H1 (cell line): Measurements from ENCODE around the gene TBC1D2. TPM values are rescaled to one million over a fixed set of nuclear protein-coding genes. Genes with fewer than 3 reads are reported as not detected.

Experiments used
- CTCF ChIA-PET: fragments of 300-600 bp; sonication (Branson Sonifier 250); formaldehyde crosslinking; loops from one replicate; lab custom pipeline; 2021; ENCODE audit not compliant: partially characterized antibody; lab: Charles Lee
- POLR2A ChIA-PET: fragments of 300-600 bp; sonication (Branson Sonifier 250); formaldehyde crosslinking; loops from one replicate; lab custom pipeline; 2021; ENCODE audit warnings: inconsistent platforms; ENCODE audit not compliant: partially characterized antibody; lab: Charles Lee
- DNase-seq, 2 experiments: peaks; one replicate each; pipeline versions ENCODE4 v3.0.0 to v3.0.0-alpha.2; 2010 to 2022; ENCODE audit warnings: low spot score in 2 of 2, low read depth in 1 of 2, mixed read lengths in 1 of 2
- FAIRE-seq: peaks from 2 replicates; lab custom pipeline; 2011; peaks lifted over from hg19 to GRCh38; lab: Jason Lieb, UNC
- H2AFZ ChIP-seq: 2 replicates; pipeline ENCODE4 v1.8.1; 2012; ENCODE audit warnings: low read length, inconsistent platforms
- H2AK5ac ChIP-seq: 2 replicates; pipeline ENCODE4 v1.6.1; 2013; ENCODE audit warnings: low read depth, low read length
- H2BK120ac ChIP-seq: replicated peaks from 2 replicates; pipeline ENCODE3; 2013; ENCODE audit warnings: low read depth, low read length, inconsistent platforms
- H2BK12ac ChIP-seq: 2 replicates; pipeline ENCODE4 v1.6.1; 2013; ENCODE audit warnings: low read depth, low read length
- H2BK15ac ChIP-seq: 2 replicates; pipeline ENCODE4 v1.6.1; 2013; ENCODE audit warnings: low read length
- H2BK20ac ChIP-seq: 2 replicates; pipeline ENCODE4 v1.6.1; 2013; ENCODE audit warnings: low read length
- H2BK5ac ChIP-seq: 2 replicates; pipeline ENCODE4 v1.6.1; 2013; ENCODE audit warnings: low read depth, low read length
- H3K14ac ChIP-seq: 2 replicates; pipeline ENCODE4 v1.6.1; 2013; ENCODE audit warnings: inconsistent platforms; ENCODE audit not compliant: insufficient read length
- H3K18ac ChIP-seq: 2 replicates; pipeline ENCODE4 v1.6.1; 2013; ENCODE audit warnings: low read length; ENCODE audit errors: extremely low read depth
- H3K23ac ChIP-seq: 2 replicates; pipeline ENCODE4 v1.6.1; 2013; ENCODE audit warnings: inconsistent platforms; ENCODE audit not compliant: insufficient read length
- H3K23me2 ChIP-seq: 2 replicates; pipeline ENCODE4 v1.6.1; 2013; ENCODE audit warnings: low read depth, low read length
- H3K27ac ChIP-seq: 2 replicates; pipeline ENCODE4 v1.6.1; 2011; ENCODE audit warnings: low read depth, low read length, inconsistent platforms
- H3K27me3 ChIP-seq, 4 experiments: replicated peaks in 1 of 4; 1 replicate in 1 of 4; 2 replicates in 3 of 4; pipeline versions ENCODE4 v1.6.1 to v1.8.1; 2011 to 2013; ENCODE audit warnings: low read length in 3 of 4, mild to moderate bottlenecking in 3 of 4, inconsistent platforms in 2 of 4, mixed read lengths in 2 of 4, moderate library complexity in 1 of 4; ENCODE audit not compliant: control insufficient read depth in 3 of 4, insufficient read depth in 3 of 4; ENCODE audit errors: extremely low read depth in 1 of 4
- H3K36me3 ChIP-seq, 4 experiments: 2 replicates each; pipeline versions ENCODE4 v1.6.1 to v1.8.1; 2011 to 2013; ENCODE audit warnings: mild to moderate bottlenecking in 4 of 4, low read length in 3 of 4, moderate library complexity in 2 of 4, control low read depth in 1 of 4, inconsistent platforms in 1 of 4; ENCODE audit not compliant: insufficient read depth in 4 of 4, control insufficient read depth in 2 of 4
- H3K4ac ChIP-seq: replicated peaks from 2 replicates; pipeline ENCODE3; 2013; ENCODE audit warnings: low read length, low read depth, mixed read lengths, inconsistent platforms; ENCODE audit not compliant: insufficient read length
- H3K4me1 ChIP-seq, 4 experiments: replicated peaks in 1 of 4; 1 replicate in 1 of 4; 2 replicates in 3 of 4; pipeline versions ENCODE4 v1.6.1 to v1.8.1; 2011 to 2013; ENCODE audit warnings: low read length in 3 of 4, inconsistent platforms in 2 of 4, mixed read lengths in 1 of 4; ENCODE audit not compliant: insufficient read depth in 4 of 4, control insufficient read depth in 3 of 4
- H3K4me2 ChIP-seq, 2 experiments: 2 replicates each; pipeline versions ENCODE4 v1.6.1 to v1.8.1; 2011 to 2013; ENCODE audit warnings: low read depth in 2 of 2, low read length in 2 of 2, control low read depth in 1 of 2, inconsistent platforms in 1 of 2, mild to moderate bottlenecking in 1 of 2; ENCODE audit not compliant: insufficient read depth in 1 of 2
- H3K4me3 ChIP-seq, 4 experiments: fragments of 200-600, 300-600 bp in 1 of 4; sonication (generic), shearing (Covaris generic), sonication (Bioruptor Twin) in 1 of 4; 2 replicates each; pipeline versions ENCODE4 v1.5.1 to v1.8.1; 2011 to 2016; ENCODE audit warnings: low read length in 4 of 4, low read depth in 3 of 4, control low read depth in 2 of 4, inconsistent platforms in 2 of 4, mild to moderate bottlenecking in 2 of 4, mixed read lengths in 1 of 4, moderate library complexity in 1 of 4; ENCODE audit not compliant: insufficient read depth in 2 of 4; ENCODE audit errors: extremely low read depth in 1 of 4
- H3K56ac ChIP-seq: replicated peaks from 2 replicates; pipeline ENCODE3; 2013; ENCODE audit warnings: low read depth, mild to moderate bottlenecking, mixed read lengths, low read length, inconsistent platforms; ENCODE audit not compliant: insufficient read length
- H3K79me1 ChIP-seq: 2 replicates; pipeline ENCODE4 v1.6.1; 2013; ENCODE audit warnings: low read depth, low read length, control low read depth
- H3K79me2 ChIP-seq, 2 experiments: 2 replicates each; pipeline versions ENCODE4 v1.6.1 to v1.8.1; 2012 to 2013; ENCODE audit warnings: low read length in 2 of 2, mild to moderate bottlenecking in 2 of 2, inconsistent platforms in 1 of 2; ENCODE audit not compliant: insufficient read depth in 2 of 2, control insufficient read depth in 1 of 2
- H3K9ac ChIP-seq, 4 experiments: replicated peaks in 1 of 4; 1 replicate in 1 of 4; 2 replicates in 3 of 4; pipeline versions ENCODE4 v1.6.1 to v1.8.1; 2011 to 2013; ENCODE audit warnings: low read depth in 3 of 4, low read length in 3 of 4, control low read depth in 2 of 4, mild to moderate bottlenecking in 2 of 4, moderate library complexity in 2 of 4, inconsistent platforms in 1 of 4; ENCODE audit errors: extremely low read depth in 1 of 4
- H3K9me3 ChIP-seq, 2 experiments: 2 replicates each; pipeline versions ENCODE4 v1.6.1 to v1.8.1; 2012 to 2013; ENCODE audit warnings: mild to moderate bottlenecking in 2 of 2, moderate library complexity in 2 of 2, control low read depth in 1 of 2, inconsistent platforms in 1 of 2, low read depth in 1 of 2, low read length in 1 of 2, mixed read lengths in 1 of 2; ENCODE audit not compliant: insufficient read depth in 2 of 2
- H4K20me1 ChIP-seq, 2 experiments: replicated peaks in 1 of 2; 2 replicates each; pipeline versions ENCODE3 to v1.8.1; 2011 to 2013; ENCODE audit warnings: inconsistent platforms in 2 of 2, low read length in 2 of 2, mild to moderate bottlenecking in 1 of 2; ENCODE audit not compliant: insufficient read depth in 2 of 2, control insufficient read depth in 1 of 2
- H4K5ac ChIP-seq: 2 replicates; pipeline ENCODE4 v1.6.1; 2013; ENCODE audit warnings: low read length, low read depth, mixed read lengths, inconsistent platforms; ENCODE audit not compliant: insufficient read length
- H4K8ac ChIP-seq: 2 replicates; pipeline ENCODE4 v1.8.0; 2013; ENCODE audit warnings: mild to moderate bottlenecking, moderate library complexity, low read length, inconsistent platforms; ENCODE audit not compliant: insufficient read depth; ENCODE audit errors: extremely low read depth
- H4K91ac ChIP-seq: replicated peaks from 2 replicates; pipeline ENCODE3; 2013; ENCODE audit warnings: low read length, mixed read lengths, inconsistent platforms; ENCODE audit not compliant: insufficient read length
- BACH1 ChIP-seq: IDR thresholded peaks from 2 replicates; pipeline ENCODE4 v1.6.1; 2012; ENCODE audit warnings: low read length, improper control_type of control experiment
- CREB1 ChIP-seq: IDR thresholded peaks from 2 replicates; pipeline ENCODE4 v1.6.1; 2012; ENCODE audit warnings: inconsistent platforms
- HDAC2 ChIP-seq, 2 experiments: fragments of 300-600 bp in 1 of 2; sonication (generic) in 1 of 2; IDR thresholded peaks; 2 replicates each; pipeline ENCODE4 v1.6.1; 2011 to 2012; ENCODE audit warnings: low read depth in 2 of 2, low read length in 2 of 2, mild to moderate bottlenecking in 2 of 2, moderate library complexity in 2 of 2, borderline replicate concordance in 1 of 2, inconsistent platforms in 1 of 2
- HDAC6 ChIP-seq: IDR thresholded peaks from one replicate; pipeline ENCODE4 v1.7.1; 2012; ENCODE audit warnings: low read depth, mild to moderate bottlenecking, inconsistent platforms, low read length, moderate library complexity
- KDM5A ChIP-seq: fragments of 200-600 bp; IDR thresholded peaks from 2 replicates; pipeline ENCODE4 v1.7.1; 2012; ENCODE audit warnings: mild to moderate bottlenecking, low read length, inconsistent platforms, mixed read lengths
- NRF1 ChIP-seq: IDR thresholded peaks from 2 replicates; pipeline ENCODE4 v1.6.1; 2011; ENCODE audit warnings: mild to moderate bottlenecking, low read depth, low read length, improper control_type of control experiment
- SP1 ChIP-seq: IDR thresholded peaks from 2 replicates; pipeline ENCODE4 v1.6.1; 2011; ENCODE audit warnings: low read depth, low read length
- TAF7 ChIP-seq: optimal IDR thresholded peaks from 2 replicates; pipeline ENCODE3; 2011; ENCODE audit warnings: low read depth, mild to moderate bottlenecking, inconsistent platforms, low read length, moderate library complexity, borderline replicate concordance
- USF2 ChIP-seq: IDR thresholded peaks from 2 replicates; pipeline ENCODE4 v1.6.1; 2011; ENCODE audit warnings: low read length, improper control_type of control experiment
- YY1 ChIP-seq: IDR thresholded peaks from 2 replicates; pipeline ENCODE4 v1.6.1; 2011; ENCODE audit warnings: low read depth, mild to moderate bottlenecking, low read length
- ZNF274 ChIP-seq: IDR thresholded peaks from 2 replicates; pipeline ENCODE4 v1.7.0; 2012; ENCODE audit warnings: low read length, borderline replicate concordance; ENCODE audit errors: extremely low read depth
- WGBS, 2 experiments: shearing (Covaris generic) in 1 of 2; methylation state at CpG; one replicate each; pipeline versions ENCODE4 v1.1.6 to v1.1.7; 2013 to 2015; ENCODE audit warnings: low lambda C conversion rate in 2 of 2, mixed read lengths in 2 of 2, inconsistent platforms in 1 of 2, low coverage in 1 of 2, missing lambda C conversion rate in 1 of 2; ENCODE audit not compliant: insufficient replicate concordance in 2 of 2, insufficient coverage in 1 of 2, insufficient read length in 1 of 2; ENCODE audit errors: extremely low coverage in 1 of 2, missing lambda C conversion rate in 1 of 2; 5-methylcytosine and 5-hydroxymethylcytosine counted together
- polyA plus RNA-seq, 7 experiments: library from polyadenylated mRNA; depleted of rRNA in 3 of 7; stranded (reverse) in 5 of 7; unstranded in 2 of 7; fragments of >200 nt in 5 of 7; fragments of 200-250 nt in 2 of 7; gene quantifications; 1 replicate in 5 of 7; 2 replicates in 1 of 7; 4 replicates in 1 of 7; pipeline versions ENCODE4 v1.2.1 to v1.2.3, GENCODE V29; 2011 to 2013; ENCODE audit warnings: missing spikeins in 2 of 7, mixed read lengths in 2 of 7
- total RNA-seq: library from RNA; stranded (reverse); fragmentation: NEBNext Ultra II Directional; extraction: Animal tissue kit (Norgen Biotek cat#: 25700); gene quantifications from 2 replicates; pipeline ENCODE4 v1.2.1, GENCODE V29; 2021

Gene TBC1D2
- total and polyA plus RNA-seq, 2 of the 8 experiments (the other 6 are each of a cell fraction or from before 2014, with no cell fraction given) = 7.4 TPM

- Histone ChIP-seq H4K91ac (no peak overlapping the region), H2BK120ac (no peak overlapping the region), H3K27ac (no peak overlapping the region), H3K4me3 (no peak overlapping the region), H3K56ac (no peak overlapping the region), H3K18ac (no peak overlapping the region), H3K23me2 (no peaks in the 10 kb centered on the region), H2BK20ac (no peak overlapping the region), H3K4me1 (peaks cover 0 to 6% (median 3%) of the 10 kb centered on the region in 4 experiments; a peak in 5 of 7 replicates), H3K79me1 (no peaks in the 10 kb centered on the region; the same call in none of the 2 replicates), H3K27me3 (no peaks in the 10 kb centered on the region), H2BK15ac (no peak overlapping the region), H2BK12ac (no peak overlapping the region), H3K23ac (no peak overlapping the region), H4K20me1 (no peaks in the 10 kb centered on the region), H3K79me2 (peaks cover 0 to 6% of the 10 kb centered on the region in 2 experiments; a peak in 2 of 4 replicates), H3K9me3 (no peaks in the 10 kb centered on the region), H3K4me2 (no peak overlapping the region), H4K5ac (no peak overlapping the region), H4K8ac (no peak overlapping the region), H2AFZ (no peak overlapping the region), H3K4ac (no peak overlapping the region), H3K9ac (no peak overlapping the region), H3K36me3 (no peaks in the 10 kb centered on the region), H3K14ac (no peak overlapping the region), H2BK5ac (no peak overlapping the region), H2AK5ac (no peak overlapping the region)
- DNase-seq = no peak
- no peak for FAIRE-seq
- ChIA-PET POLR2A (no interaction called here), CTCF (interaction anchor here (0.6 to 1.0 kb wide), 5 partner anchors 9 to 105 kb away, joined by 3 to 4 read pairs (median 3); no protein-coding TSS in a partner anchor)
- 91% methylated on average over 16 of the region's 16 CpGs; no CpG with 5 or more reads in 1 of the 2 experiments for WGBS, 2 experiments
- TF ChIP-seq ZNF274 (no peak), HDAC2 (IDR thresholded peaks at IDR 0.05; ENCODE audit: borderline replicate concordance in 1 of 2, low read depth in 2 of 2, low read length in 2 of 2) (no peak), BACH1 (no peak), NRF1 (no peak), USF2 (no peak), KDM5A (no peak), HDAC6 (no peak), TAF7 (no peak), CREB1 (no peak), SP1 (no peak), YY1 (no peak)
Measured at GRCh38 chr9:98178874-98179850, 76.3 kb downstream of the TBC1D2 start.
